ENCODE measurements around the gene RCL1. TPM values are rescaled to one million over a fixed set of nuclear protein-coding genes. Genes with fewer than 3 reads are reported as not detected.

Gene RCL1
- polyA plus RNA-seq, 1 of the 3 experiments (the other 2 are of a cell fraction): 18.4 TPM

- no peaks in the 10 kb centered on the region for H3K27me3 ChIP-seq (ENCODE audit: insufficient read depth)
- TF ChIP-seq TEAD4 (IDR thresholded peaks at IDR 0.05; ENCODE audit: borderline replicate concordance, insufficient read depth): no peak
- no peak for TF ChIP-seq MEF2A (IDR thresholded peaks at IDR 0.05; ENCODE audit: borderline replicate concordance, low read depth)
- TF ChIP-seq RFX5 (IDR thresholded peaks at IDR 0.05; ENCODE audit: low read length): no peak
- no peak for TF ChIP-seq NFIC (IDR thresholded peaks at IDR 0.05; ENCODE audit: borderline replicate concordance)
- no peak for TF ChIP-seq SIN3A (IDR thresholded peaks at IDR 0.05; ENCODE audit: borderline replicate concordance, low read depth, low read length)
- H3K79me2 ChIP-seq (ENCODE audit: insufficient read depth): peaks cover 95% of the 10 kb centered on the region
- no peaks in the 10 kb centered on the region for H3K9me3 ChIP-seq
- H3K4me2 ChIP-seq: no peak overlapping the region
- H3K9ac ChIP-seq: no peak overlapping the region
- no peak overlapping the region for H2AFZ ChIP-seq (ENCODE audit: low read depth)
- H4K20me1 ChIP-seq (ENCODE audit: insufficient read depth): 0 out of 2 replicates have a peak, but pooled peaks cover 15% of the 10 kb centered on the region
- H3K4me1 ChIP-seq (ENCODE audit: control insufficient read depth in 1 of 2, insufficient read depth in 2 of 2, low read depth in 1 of 2, low read length in 1 of 2): peaks cover 0 to 9% of the 10 kb centered on the region in 2 experiments; a peak in 2 of 4 replicates
- DNase-seq: no peak
- no peaks in the 10 kb centered on the region for H3K9me2 ChIP-seq
- H3F3A ChIP-seq (replicated peaks; ENCODE audit: insufficient read depth): no peaks in the 10 kb centered on the region
- H3K27ac ChIP-seq (ENCODE audit: low read depth in 2 of 2, low read length in 1 of 2): no peak overlapping the region
- no peaks in the 10 kb centered on the region for H3K36me3 ChIP-seq (replicated peaks in 1 of 2; ENCODE audit: control insufficient read depth in 1 of 2, insufficient read depth in 2 of 2, low read length in 1 of 2)
- no peak overlapping the region for H3K4me3 ChIP-seq (ENCODE audit: low read depth in 2 of 2, low read length in 1 of 2)
- WGBS (ENCODE audit: low lambda C conversion rate): 91% methylated on average over 2 of the region's 2 CpGs
- POLR2A ChIA-PET: no interaction called here
- CTCF ChIA-PET: interaction anchor here (0.6 to 1.4 kb wide), 3 partner anchors 24 to 58 kb away, joined by 3 to 4 read pairs (median 3); partner anchors contain the start of gene AK3
These were observed 5.7 kb downstream of the RCL1 start for GRCh38 chr9:4798281-4799032.

- Histone ChIP-seq H3K36me3 (replicated peaks in 1 of 2; ENCODE audit: control insufficient read depth in 1 of 2, insufficient read depth in 2 of 2, low read length in 1 of 2) (no peaks in the 10 kb centered on the region), H3K4me3 (ENCODE audit: low read depth in 2 of 2, low read length in 1 of 2) (no peak overlapping the region), H3K27me3 (ENCODE audit: insufficient read depth) (no peaks in the 10 kb centered on the region), H3K9me2 (no peaks in the 10 kb centered on the region), H3K9ac (no peak overlapping the region), H3K9me3 (no peaks in the 10 kb centered on the region), H3K79me2 (ENCODE audit: insufficient read depth) (peaks cover 95% of the 10 kb centered on the region), H2AFZ (ENCODE audit: low read depth) (no peak overlapping the region), H4K20me1 (ENCODE audit: insufficient read depth) (0 out of 2 replicates have a peak, but pooled peaks cover 15% of the 10 kb centered on the region), H3K4me1 (ENCODE audit: control insufficient read depth in 1 of 2, insufficient read depth in 2 of 2, low read depth in 1 of 2, low read length in 1 of 2) (peaks cover 0 to 8% of the 10 kb centered on the region in 2 experiments; a peak in 2 of 4 replicates), H3F3A (replicated peaks; ENCODE audit: insufficient read depth) (no peaks in the 10 kb centered on the region), H3K4me2 (no peak overlapping the region), H3K27ac (ENCODE audit: low read depth in 2 of 2, low read length in 1 of 2) (no peak overlapping the region)
- CTCF ChIA-PET: no interaction called here
- 94% methylated on average over 3 of the region's 3 CpGs for WGBS (ENCODE audit: low lambda C conversion rate)
- POLR2A ChIA-PET: no interaction called here
- TF ChIP-seq, protein P1, sequence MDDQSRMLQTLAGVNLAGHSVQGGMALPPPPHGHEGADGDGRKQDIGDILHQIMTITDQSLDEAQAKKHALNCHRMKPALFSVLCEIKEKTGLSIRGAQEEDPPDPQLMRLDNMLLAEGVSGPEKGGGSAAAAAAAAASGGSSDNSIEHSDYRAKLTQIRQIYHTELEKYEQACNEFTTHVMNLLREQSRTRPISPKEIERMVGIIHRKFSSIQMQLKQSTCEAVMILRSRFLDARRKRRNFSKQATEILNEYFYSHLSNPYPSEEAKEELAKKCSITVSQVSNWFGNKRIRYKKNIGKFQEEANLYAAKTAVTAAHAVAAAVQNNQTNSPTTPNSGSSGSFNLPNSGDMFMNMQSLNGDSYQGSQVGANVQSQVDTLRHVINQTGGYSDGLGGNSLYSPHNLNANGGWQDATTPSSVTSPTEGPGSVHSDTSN (IDR thresholded peaks at IDR 0.05): no peak
- TF ChIP-seq FOXJ3 (CRISPR knock-in tag; IDR thresholded peaks at IDR 0.05): no peak
- TF ChIP-seq GABPA (IDR thresholded peaks at IDR 0.05; ENCODE audit: low read depth): no peak
- no peak for TF ChIP-seq SMC3 (IDR thresholded peaks at IDR 0.05; ENCODE audit: low read depth, low read length)
- TF ChIP-seq, protein P2, sequence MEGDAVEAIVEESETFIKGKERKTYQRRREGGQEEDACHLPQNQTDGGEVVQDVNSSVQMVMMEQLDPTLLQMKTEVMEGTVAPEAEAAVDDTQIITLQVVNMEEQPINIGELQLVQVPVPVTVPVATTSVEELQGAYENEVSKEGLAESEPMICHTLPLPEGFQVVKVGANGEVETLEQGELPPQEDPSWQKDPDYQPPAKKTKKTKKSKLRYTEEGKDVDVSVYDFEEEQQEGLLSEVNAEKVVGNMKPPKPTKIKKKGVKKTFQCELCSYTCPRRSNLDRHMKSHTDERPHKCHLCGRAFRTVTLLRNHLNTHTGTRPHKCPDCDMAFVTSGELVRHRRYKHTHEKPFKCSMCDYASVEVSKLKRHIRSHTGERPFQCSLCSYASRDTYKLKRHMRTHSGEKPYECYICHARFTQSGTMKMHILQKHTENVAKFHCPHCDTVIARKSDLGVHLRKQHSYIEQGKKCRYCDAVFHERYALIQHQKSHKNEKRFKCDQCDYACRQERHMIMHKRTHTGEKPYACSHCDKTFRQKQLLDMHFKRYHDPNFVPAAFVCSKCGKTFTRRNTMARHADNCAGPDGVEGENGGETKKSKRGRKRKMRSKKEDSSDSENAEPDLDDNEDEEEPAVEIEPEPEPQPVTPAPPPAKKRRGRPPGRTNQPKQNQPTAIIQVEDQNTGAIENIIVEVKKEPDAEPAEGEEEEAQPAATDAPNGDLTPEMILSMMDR (IDR thresholded peaks at IDR 0.05): no peak
- TF ChIP-seq MXI1 (IDR thresholded peaks at IDR 0.05; ENCODE audit: low read depth, low read length): no peak
- no peak for TF ChIP-seq YY1 (IDR thresholded peaks at IDR 0.05; ENCODE audit: low read depth)
- no peak for TF ChIP-seq NRF1 (IDR thresholded peaks at IDR 0.05; ENCODE audit: low read depth, low read length)
- no peak for TF ChIP-seq FOSL2 (IDR thresholded peaks at IDR 0.05; ENCODE audit: borderline replicate concordance, low read depth)
- TF ChIP-seq ELF1 (IDR thresholded peaks at IDR 0.05): no peak
- TF ChIP-seq EP300 (IDR thresholded peaks at IDR 0.05; ENCODE audit: borderline replicate concordance in 1 of 2, low read depth in 1 of 2, low read length in 1 of 2): no peak
- TF ChIP-seq GATA2 (CRISPR knock-in tag; IDR thresholded peaks at IDR 0.05): no peak
- TF ChIP-seq RAD21 (IDR thresholded peaks at IDR 0.05; ENCODE audit: low read length): no peak
- no peak for TF ChIP-seq RFX5 (IDR thresholded peaks at IDR 0.05; ENCODE audit: low read length)
- TF ChIP-seq EZH2phosphoT487 (IDR thresholded peaks at IDR 0.05; ENCODE audit: borderline replicate concordance, low read depth): no peak
- no peak for DNase-seq
These were observed 6.3 kb downstream of the RCL1 start for GRCh38 chr9:4799033-4799430.
